ENCODE measurements around the gene L1TD1. TPM values are rescaled to one million over a fixed set of nuclear protein-coding genes. Genes with fewer than 3 reads are reported as not detected.

L1TD1 gene
- total RNA-seq, 2 donors from 2014 or later: 0.27 to 4.7 TPM

DNA sequence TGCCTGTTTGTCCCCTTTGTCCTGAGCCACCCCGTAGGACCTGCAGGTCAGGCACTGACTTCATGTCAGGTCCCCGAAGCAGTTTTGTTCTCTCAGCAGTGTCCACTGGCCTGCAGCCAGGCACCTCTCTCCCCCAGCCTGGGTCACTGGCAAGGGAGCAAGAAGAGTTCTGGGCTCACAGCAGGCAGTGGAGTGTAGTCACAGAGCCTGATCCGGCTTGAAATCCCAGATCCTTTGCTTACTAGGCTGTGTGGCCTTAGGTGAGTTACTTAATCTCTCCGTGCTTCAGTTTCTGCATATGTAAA, 34.2 kb downstream of the L1TD1 start:
- no peak overlapping the region for H3K27ac ChIP-seq
- TF ChIP-seq POLR2AphosphoS5 (IDR thresholded peaks at IDR 0.05): no peak
- TF ChIP-seq, protein P1, sequence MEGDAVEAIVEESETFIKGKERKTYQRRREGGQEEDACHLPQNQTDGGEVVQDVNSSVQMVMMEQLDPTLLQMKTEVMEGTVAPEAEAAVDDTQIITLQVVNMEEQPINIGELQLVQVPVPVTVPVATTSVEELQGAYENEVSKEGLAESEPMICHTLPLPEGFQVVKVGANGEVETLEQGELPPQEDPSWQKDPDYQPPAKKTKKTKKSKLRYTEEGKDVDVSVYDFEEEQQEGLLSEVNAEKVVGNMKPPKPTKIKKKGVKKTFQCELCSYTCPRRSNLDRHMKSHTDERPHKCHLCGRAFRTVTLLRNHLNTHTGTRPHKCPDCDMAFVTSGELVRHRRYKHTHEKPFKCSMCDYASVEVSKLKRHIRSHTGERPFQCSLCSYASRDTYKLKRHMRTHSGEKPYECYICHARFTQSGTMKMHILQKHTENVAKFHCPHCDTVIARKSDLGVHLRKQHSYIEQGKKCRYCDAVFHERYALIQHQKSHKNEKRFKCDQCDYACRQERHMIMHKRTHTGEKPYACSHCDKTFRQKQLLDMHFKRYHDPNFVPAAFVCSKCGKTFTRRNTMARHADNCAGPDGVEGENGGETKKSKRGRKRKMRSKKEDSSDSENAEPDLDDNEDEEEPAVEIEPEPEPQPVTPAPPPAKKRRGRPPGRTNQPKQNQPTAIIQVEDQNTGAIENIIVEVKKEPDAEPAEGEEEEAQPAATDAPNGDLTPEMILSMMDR (IDR thresholded peaks at IDR 0.05): no peak
- no peak for TF ChIP-seq POLR2A (IDR thresholded peaks at IDR 0.05)
- 74% methylated on average over 4 of the region's 4 CpGs for WGBS
- no peaks in the 10 kb centered on the region for H3K4me1 ChIP-seq (replicated peaks)
- no peak overlapping the region for H3K4me3 ChIP-seq
- no peaks in the 10 kb centered on the region for H3K9me3 ChIP-seq
- intact Hi-C loops (cut with DNase I): no loop called here
- H3K27me3 ChIP-seq (replicated peaks; ENCODE audit: insufficient read depth): no peaks in the 10 kb centered on the region
- no peaks in the 10 kb centered on the region for H3K36me3 ChIP-seq
- no peak for DNase-seq (ENCODE audit: low spot score)

- H3K27me3 ChIP-seq (replicated peaks; ENCODE audit: insufficient read depth): no peaks in the 10 kb centered on the region
- intact Hi-C loops (cut with DNase I): no loop called here
- H3K27ac ChIP-seq: no peak overlapping the region
- no peaks in the 10 kb centered on the region for H3K9me3 ChIP-seq
- TF ChIP-seq POLR2AphosphoS5 (IDR thresholded peaks at IDR 0.05) (no peak), POLR2A (IDR thresholded peaks at IDR 0.05) (no peak)
- TF ChIP-seq, protein P1 (IDR thresholded peaks at IDR 0.05): no peak
- 85% methylated on average over 3 of the region's 3 CpGs for WGBS
- H3K4me3 ChIP-seq: no peak overlapping the region
- H3K36me3 ChIP-seq: no peaks in the 10 kb centered on the region
- DNase-seq (ENCODE audit: low spot score): no peak
- H3K4me1 ChIP-seq (replicated peaks): no peaks in the 10 kb centered on the region
These were observed 34.8 kb downstream of the L1TD1 start for GRCh38 chr1:62229468-62229867.

DNA sequence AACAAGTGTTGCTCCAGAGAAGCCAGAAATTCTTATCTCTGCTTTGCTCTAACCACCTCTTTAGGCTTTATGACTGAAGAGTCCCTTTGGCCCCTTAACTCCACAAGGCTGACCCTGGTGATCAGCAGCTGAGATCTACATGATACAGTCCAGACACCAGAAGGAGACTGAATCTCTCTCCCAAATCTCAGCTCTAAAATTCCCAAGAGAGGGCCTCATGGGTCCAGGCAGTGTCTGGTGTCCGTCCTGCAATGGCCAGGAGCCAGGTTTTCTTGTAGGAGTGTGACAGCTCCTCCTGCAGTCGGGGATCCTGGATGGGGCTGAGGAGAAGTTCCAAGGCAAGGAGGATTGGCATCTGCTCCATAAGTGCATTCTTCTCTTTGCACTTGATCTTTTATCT, 35.3 kb downstream of the L1TD1 start:
- DNase-seq (ENCODE audit: low spot score): no peak
- H3K27me3 ChIP-seq (replicated peaks; ENCODE audit: insufficient read depth): no peaks in the 10 kb centered on the region
- intact Hi-C loops (cut with DNase I): no loop called here

DNA sequence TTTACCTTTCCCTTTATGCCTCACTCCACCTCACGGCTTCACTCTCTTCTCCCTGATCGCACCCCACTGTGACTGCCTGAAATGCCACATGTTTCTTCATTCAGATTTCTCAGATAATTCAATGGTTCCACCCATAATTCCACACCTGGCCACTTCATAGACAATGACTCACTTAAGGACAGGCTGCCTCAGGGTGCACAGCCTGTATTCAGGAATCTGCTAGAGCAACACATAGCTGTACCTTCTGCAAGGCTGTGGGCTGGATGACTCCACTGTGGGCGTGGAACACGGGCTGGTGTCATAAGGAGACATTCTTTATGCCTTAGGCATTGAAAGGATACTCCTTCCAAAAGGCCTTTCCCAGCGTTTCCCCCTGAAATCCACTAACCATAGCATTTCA, 36.1 kb downstream of the L1TD1 start:
- DNase-seq (ENCODE audit: low spot score): no peak

More for the DNA sequence above, 35.3 kb downstream of the L1TD1 start:
- no peaks in the 10 kb centered on the region for H3K4me1 ChIP-seq (replicated peaks)
- no peaks in the 10 kb centered on the region for H3K36me3 ChIP-seq
- 65% methylated on average over 2 of the region's 2 CpGs for WGBS
- TF ChIP-seq, protein P1 (IDR thresholded peaks at IDR 0.05): no peak
- no peak for TF ChIP-seq POLR2AphosphoS5 (IDR thresholded peaks at IDR 0.05)
- TF ChIP-seq POLR2A (IDR thresholded peaks at IDR 0.05): no peak
- H3K9me3 ChIP-seq: no peaks in the 10 kb centered on the region
- H3K4me3 ChIP-seq: no peak overlapping the region
- no peak overlapping the region for H3K27ac ChIP-seq

DNA sequence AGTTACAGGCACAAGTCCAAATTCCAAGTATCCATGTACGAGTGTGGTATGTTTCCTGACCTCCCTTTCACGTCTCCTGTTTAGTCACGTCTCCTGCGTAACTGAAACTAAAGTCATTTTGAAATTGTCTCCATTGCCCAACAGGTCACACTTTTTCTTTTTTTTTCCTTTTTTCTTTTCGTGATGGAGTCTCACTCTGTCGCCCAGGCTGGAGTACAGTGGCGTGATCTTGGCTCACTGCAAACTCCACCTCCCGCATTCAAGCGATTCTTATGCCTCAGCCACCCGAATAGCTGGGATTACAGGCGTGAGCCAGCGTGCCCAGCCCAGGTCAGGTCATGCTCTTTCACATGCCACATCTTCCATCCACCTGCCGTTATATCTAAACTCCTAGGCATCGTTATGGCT, 38.2 kb downstream of the L1TD1 start:
- Histone ChIP-seq H3K27ac (no peak overlapping the region), H3K4me1 (replicated peaks) (no peaks in the 10 kb centered on the region), H3K27me3 (replicated peaks; ENCODE audit: insufficient read depth) (no peaks in the 10 kb centered on the region), H3K9me3 (no peaks in the 10 kb centered on the region), H3K36me3 (no peaks in the 10 kb centered on the region), H3K4me3 (no peak overlapping the region)
- no peak for DNase-seq (ENCODE audit: low spot score)
- 51% methylated on average over 14 of the region's 14 CpGs for WGBS
- TF ChIP-seq, protein P1 (IDR thresholded peaks at IDR 0.05): no peak
- TF ChIP-seq POLR2AphosphoS5 (IDR thresholded peaks at IDR 0.05) (no peak), POLR2A (IDR thresholded peaks at IDR 0.05) (no peak)
- intact Hi-C loops (cut with DNase I): no loop called here

More for the DNA sequence above, 36.1 kb downstream of the L1TD1 start:
- Histone ChIP-seq H3K27ac (no peak overlapping the region), H3K4me3 (no peak overlapping the region), H3K9me3 (no peaks in the 10 kb centered on the region), H3K36me3 (no peaks in the 10 kb centered on the region), H3K4me1 (replicated peaks) (no peaks in the 10 kb centered on the region), H3K27me3 (replicated peaks; ENCODE audit: insufficient read depth) (no peaks in the 10 kb centered on the region)
- TF ChIP-seq POLR2AphosphoS5 (IDR thresholded peaks at IDR 0.05) (no peak), POLR2A (IDR thresholded peaks at IDR 0.05) (no peak)
- TF ChIP-seq, protein P1 (IDR thresholded peaks at IDR 0.05): no peak
- 78% methylated on average over 5 of the region's 5 CpGs for WGBS
- intact Hi-C loops (cut with DNase I): no loop called here
